HFF-Myc (cell line): ENCODE data around the gene CAPN5.

Experiments used
- DNase-seq: peaks from one replicate; pipeline ENCODE4 v3.0.0-alpha.2; 2011; ENCODE audit warnings: low read depth; ENCODE audit errors: extremely low read depth
- H3K4me3 ChIP-seq: replicated peaks from 2 replicates; pipeline ENCODE4 v1.5.1; 2011; ENCODE audit warnings: low read depth, mild to moderate bottlenecking, control low read depth, low read length
- CTCF ChIP-seq: IDR thresholded peaks from 2 replicates; pipeline ENCODE4 v1.5.1; 2012; ENCODE audit warnings: mild to moderate bottlenecking, low read depth, low read length, control low read depth; ENCODE audit errors: missing control alignments

The CAPN5 gene

DNA sequence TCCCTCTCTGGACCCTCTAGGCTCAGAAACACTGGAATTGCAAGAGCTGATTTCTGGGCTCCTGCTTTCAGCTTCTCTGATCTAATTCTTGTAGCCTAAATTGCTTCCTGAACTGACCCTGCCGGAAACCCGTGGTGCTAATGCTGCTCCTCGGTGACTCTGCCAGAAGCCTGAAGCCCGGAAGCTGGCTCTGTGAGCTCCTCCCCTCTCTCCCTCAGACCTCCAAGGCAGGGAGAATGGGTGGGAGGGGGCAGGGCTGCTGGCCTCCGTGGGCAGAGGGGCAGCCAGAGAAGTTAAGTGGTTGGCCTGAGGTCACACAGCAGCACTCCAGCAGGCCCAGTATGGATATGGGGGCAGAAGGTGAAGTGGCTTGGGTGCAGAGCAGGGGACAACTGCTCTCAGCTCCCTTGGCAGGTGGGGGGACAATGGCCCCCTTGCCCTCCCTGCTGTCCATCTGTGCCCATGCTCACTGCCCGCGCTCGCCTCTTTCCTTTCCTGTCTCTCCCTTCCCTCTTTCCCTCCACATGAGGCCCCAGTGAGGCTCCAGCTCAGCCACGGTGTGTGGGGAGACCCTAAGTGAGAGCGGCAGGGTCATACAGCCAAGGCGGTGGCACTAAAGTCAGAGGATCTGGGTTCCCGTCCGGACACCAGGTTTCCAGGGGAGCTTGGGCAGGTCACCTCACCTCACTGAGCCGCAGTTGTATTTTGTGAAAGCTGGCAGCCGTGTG lies 16.2 kb downstream of the CAPN5 start:
- no peak overlapping the region for H3K4me3 ChIP-seq
- DNase-seq: no peak
- no peak for TF ChIP-seq CTCF

GRCh38 chr11:77083566-77084245 lies 16.9 kb downstream of the CAPN5 start:
- no peak overlapping the region for H3K4me3 ChIP-seq
- TF ChIP-seq CTCF: no peak
- no peak for DNase-seq

DNA sequence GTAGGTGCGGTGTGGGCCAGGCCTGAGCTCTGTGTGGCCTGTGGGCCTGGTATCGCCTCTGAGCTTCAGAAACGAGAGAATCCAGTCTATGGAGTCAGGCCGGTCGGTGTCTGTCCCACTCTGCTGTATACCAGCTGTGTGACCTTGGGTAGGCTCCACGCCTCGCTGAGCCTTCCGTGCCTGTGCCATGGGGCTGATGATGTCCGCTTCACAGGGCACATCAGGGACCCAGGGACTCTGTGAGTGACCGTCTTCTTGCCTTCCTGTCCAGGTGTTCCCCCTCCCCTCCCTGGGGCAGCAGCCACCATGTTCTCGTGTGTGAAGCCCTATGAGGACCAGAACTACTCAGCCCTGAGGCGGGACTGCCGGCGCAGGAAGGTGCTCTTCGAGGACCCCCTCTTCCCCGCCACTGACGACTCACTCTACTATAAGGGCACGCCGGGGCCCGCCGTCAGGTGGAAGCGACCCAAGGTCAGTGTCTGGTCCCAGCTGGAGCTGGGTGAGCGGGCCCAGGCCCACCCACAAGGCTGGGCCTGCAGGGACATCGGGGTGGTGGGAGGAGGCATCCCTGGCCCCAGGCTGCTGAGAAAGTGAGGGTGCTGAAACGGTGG lies 17.9 kb downstream of the CAPN5 start:
- no peak for DNase-seq
- H3K4me3 ChIP-seq: no peak overlapping the region
- TF ChIP-seq CTCF: no peak

DNA sequence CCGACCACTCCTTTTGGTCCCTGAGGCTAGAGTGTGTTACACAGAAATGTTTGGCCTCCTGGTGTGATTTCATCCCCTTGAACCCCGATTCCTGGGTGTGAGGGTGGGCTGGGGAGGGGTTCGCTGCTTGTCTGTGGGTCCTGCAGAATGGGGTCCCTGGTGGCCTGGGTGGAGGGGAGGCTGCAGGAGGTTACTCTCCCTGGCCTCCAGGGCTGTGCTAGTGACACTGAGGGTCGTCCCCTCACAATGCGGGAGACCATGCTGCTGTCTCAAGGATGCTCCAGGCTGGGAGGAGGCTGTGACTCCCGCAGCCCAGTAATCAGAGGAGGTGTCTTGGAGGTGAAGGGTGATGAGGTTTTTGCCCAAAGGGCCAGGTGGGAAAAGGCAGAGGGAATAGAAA lies 18.9 kb downstream of the CAPN5 start:
- no peak overlapping the region for H3K4me3 ChIP-seq
- no peak for TF ChIP-seq CTCF
- no peak for DNase-seq

DNA sequence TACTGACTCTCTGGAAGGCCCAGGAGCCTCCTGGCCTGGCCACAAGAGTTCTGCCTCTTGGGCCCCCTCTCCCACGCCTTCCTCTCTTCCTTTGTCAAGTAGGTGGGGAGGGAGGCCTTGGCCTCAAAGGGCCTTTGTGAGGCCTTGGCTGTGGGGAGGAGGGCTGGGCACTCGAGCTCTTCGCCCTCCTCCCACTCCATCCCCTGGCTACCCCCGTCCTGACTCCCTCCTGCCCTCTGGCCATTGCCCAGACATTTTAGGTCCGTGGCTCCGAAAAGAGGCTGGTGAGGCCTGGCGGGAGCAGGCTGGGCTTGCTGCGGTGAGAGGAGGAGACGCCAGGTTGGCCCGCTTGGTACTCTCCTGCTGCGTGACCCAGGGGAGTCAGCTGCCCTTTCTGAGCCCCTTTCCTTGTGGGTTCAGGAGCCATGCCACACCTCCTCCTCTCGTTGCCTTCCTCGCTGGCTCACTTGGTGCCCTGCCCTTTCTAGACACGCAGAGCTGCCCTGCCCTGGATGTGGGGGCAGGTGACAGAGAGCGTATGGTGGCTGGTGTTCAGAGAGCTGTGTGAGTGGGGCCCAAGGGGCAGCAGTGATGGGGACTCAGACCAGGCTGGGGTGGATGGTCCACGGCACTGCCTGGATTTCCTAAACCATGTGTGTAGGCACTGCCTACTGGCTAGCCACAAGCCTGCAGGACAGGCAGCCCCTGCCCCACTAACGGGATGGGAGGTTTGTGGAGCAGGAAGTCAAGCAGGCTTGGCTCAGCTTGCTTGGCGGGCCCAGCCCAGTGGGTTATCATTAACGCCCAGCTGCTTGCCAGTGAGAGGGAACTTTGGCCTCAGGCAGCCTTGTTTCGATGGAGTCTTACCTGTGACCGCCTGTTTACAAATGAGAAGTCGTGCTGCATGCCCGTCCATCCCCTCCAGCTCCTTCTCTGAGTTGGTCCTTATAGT lies 20.0 kb downstream of the CAPN5 start:
- H3K4me3 ChIP-seq: no peak overlapping the region
- DNase-seq: no peak
- no peak for TF ChIP-seq CTCF

DNA sequence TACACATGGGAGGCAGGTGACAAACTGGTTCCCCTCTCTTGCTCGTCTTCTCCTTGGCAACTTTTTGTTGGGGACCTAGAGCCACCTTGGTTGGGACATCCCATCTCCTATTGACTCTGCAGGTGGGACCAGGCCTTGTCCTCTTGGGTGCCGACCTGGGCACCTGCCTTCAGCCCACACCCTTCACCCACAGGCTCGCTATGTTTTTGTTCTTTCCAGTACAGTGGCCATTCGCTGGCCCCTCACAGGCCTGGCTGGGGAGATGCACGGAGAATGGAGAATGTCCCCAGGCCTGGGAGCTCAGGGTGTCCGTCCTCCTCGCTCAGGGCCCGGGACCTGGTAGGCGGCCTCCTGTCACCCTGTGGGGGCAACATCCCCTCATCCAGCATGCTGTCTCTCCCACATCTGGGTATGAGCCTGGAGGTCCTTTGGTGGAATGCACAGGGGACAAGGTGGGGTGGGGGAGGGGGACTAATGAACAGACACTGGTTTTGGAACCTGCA lies 21.0 kb downstream of the CAPN5 start:
- TF ChIP-seq CTCF: no peak
- DNase-seq: no peak
- H3K4me3 ChIP-seq: no peak overlapping the region
